K562 (cell line): Measurements from ENCODE around the gene SGSH. TPM values are rescaled to one million over a fixed set of nuclear protein-coding genes. Genes with fewer than 3 reads are reported as not detected.

Experiments used
- ATF7 ChIP-seq: fragments of 450-650 bp; IDR thresholded peaks from 2 replicates; pipeline ENCODE4 v1.7.1; 2014; ENCODE audit warnings: mild to moderate bottlenecking, moderate library complexity
- BHLHE40 ChIP-seq: IDR thresholded peaks from 2 replicates; pipeline ENCODE4 v1.6.1; 2011; ENCODE audit warnings: low read length, improper control_type of control experiment
- CBFB ChIP-seq: sonication (generic); formaldehyde crosslinking; IDR thresholded peaks from 2 replicates; pipeline ENCODE4 v1.4.0; 2020; ENCODE audit warnings: mild to moderate bottlenecking, missing genetic modification reagents
- DEAF1 ChIP-seq: fragments of 450-650 bp; formaldehyde crosslinking; IDR thresholded peaks from 2 replicates; pipeline ENCODE4 v1.4.0; 2020; ENCODE audit warnings: mild to moderate bottlenecking, moderate library complexity
- FOSL1 ChIP-seq: fragments of 200-800 bp; sonication (Bioruptor generic); conservative IDR thresholded peaks from 2 replicates; pipeline ENCODE4 v1.6.1; 2016; ENCODE audit warnings: missing genetic modification characterization, missing compliant biosample characterization
- KDM1A ChIP-seq, 2 experiments: fragments of 450-650 bp; IDR thresholded peaks; 2 replicates each; pipeline ENCODE4 v1.6.1; 2016; ENCODE audit warnings: mild to moderate bottlenecking in 2 of 2
- L3MBTL2 ChIP-seq: fragments of 450-650 bp; IDR thresholded peaks from 2 replicates; pipeline ENCODE4 v1.6.1; 2016; ENCODE audit warnings: mild to moderate bottlenecking, moderate library complexity
- MNT ChIP-seq, 2 experiments: fragments of 450-650 bp; conservative IDR thresholded peaks; 2 replicates each; pipeline ENCODE4 v1.6.1; 2017; ENCODE audit warnings: mild to moderate bottlenecking in 2 of 2, moderate library complexity in 2 of 2
- MTA1 ChIP-seq: fragments of 450-650 bp; IDR thresholded peaks from 2 replicates; pipeline ENCODE4 v1.6.1; 2017; ENCODE audit warnings: borderline replicate concordance
- NBN ChIP-seq: fragments of 450-650 bp; IDR thresholded peaks from 2 replicates; pipeline ENCODE4 v1.6.1; 2016; ENCODE audit warnings: low read depth, mild to moderate bottlenecking
- SMAD1 ChIP-seq: fragments of 150-350 bp; IDR thresholded peaks from 2 replicates; pipeline ENCODE4 v1.6.1; 2014; ENCODE audit warnings: low read length, low read depth; ENCODE audit not compliant: partially characterized antibody
- TAF1 ChIP-seq: IDR thresholded peaks from 2 replicates; pipeline ENCODE4 v1.6.1; 2011; ENCODE audit warnings: mild to moderate bottlenecking, low read length, moderate library complexity; ENCODE audit not compliant: insufficient read depth, control insufficient read depth, severe bottlenecking; ENCODE audit errors: extremely low read depth
- ZBED1 ChIP-seq: IDR thresholded peaks from 2 replicates; pipeline ENCODE4 v1.6.1; 2014
- ZFX ChIP-seq: sonication (generic); formaldehyde crosslinking; IDR thresholded peaks from 2 replicates; pipeline ENCODE4 v1.8.0; 2022; ENCODE audit warnings: mild to moderate bottlenecking, missing genetic modification reagents, moderate library complexity
- ZNF165 ChIP-seq: fragments of 250-450 bp; sonication (Bioruptor Pico); IDR thresholded peaks from 2 replicates; pipeline ENCODE4 v1.4.0; 2020; ENCODE audit warnings: borderline replicate concordance
- polyA plus RNA-seq, 8 experiments: library from polyadenylated mRNA; depleted of rRNA in 4 of 8; stranded (reverse) in 5 of 8; unstranded in 3 of 8; fragments of >200 nt; fragmentation: Nextera tagmentation in 2 of 8; fragmentation: Illumina TruSeq in 1 of 8; extraction: Ambion mirVana in 2 of 8; extraction: Trizol in 1 of 8; gene quantifications; 2 replicates each; pipeline versions ENCODE4 v1.2.1 to v1.2.3, GENCODE V29; 2011 to 2014; ENCODE audit warnings: inconsistent platforms in 1 of 8, missing spikeins in 1 of 8
- total RNA-seq, 7 experiments: library from RNA; depleted of rRNA in 6 of 7; stranded (reverse); fragments of >200 nt in 6 of 7; fragmentation: Illumina TruSeq in 2 of 7; extraction: Trizol in 2 of 7; gene quantifications; 2 replicates each; pipeline versions ENCODE4 v1.2.1 to v1.2.3, GENCODE V29; 2011 to 2021; ENCODE audit warnings: low replicate concordance in 1 of 7
- TF ChIP-seq, protein P1 (sequence below), 2 experiments: IDR thresholded peaks in 1 of 2; conservative IDR thresholded peaks in 1 of 2; 2 replicates each; pipeline ENCODE4 v1.6.1; 2016; ENCODE audit warnings: low read depth in 2 of 2, mild to moderate bottlenecking in 1 of 2, missing compliant biosample characterization in 1 of 2, missing genetic modification characterization in 1 of 2, moderate library complexity in 1 of 2
- TF ChIP-seq, protein P2 (sequence below): fragments of 200-800 bp; sonication (Bioruptor generic); IDR thresholded peaks from 2 replicates; pipeline ENCODE4 v1.6.1; 2017; ENCODE audit warnings: missing genetic modification characterization, missing compliant biosample characterization
- TF ChIP-seq, protein P3 (sequence below): fragments of 250-450 bp; sonication (Bioruptor Pico); IDR thresholded peaks from 2 replicates; pipeline ENCODE4 v1.5.0; 2021

SGSH gene
- total and polyA plus RNA-seq, 9 of the 15 experiments (the other 6 are each of a cell fraction or from before 2014, with no cell fraction given) = 0.25 to 15.7 (median 4.9) TPM

DNA sequence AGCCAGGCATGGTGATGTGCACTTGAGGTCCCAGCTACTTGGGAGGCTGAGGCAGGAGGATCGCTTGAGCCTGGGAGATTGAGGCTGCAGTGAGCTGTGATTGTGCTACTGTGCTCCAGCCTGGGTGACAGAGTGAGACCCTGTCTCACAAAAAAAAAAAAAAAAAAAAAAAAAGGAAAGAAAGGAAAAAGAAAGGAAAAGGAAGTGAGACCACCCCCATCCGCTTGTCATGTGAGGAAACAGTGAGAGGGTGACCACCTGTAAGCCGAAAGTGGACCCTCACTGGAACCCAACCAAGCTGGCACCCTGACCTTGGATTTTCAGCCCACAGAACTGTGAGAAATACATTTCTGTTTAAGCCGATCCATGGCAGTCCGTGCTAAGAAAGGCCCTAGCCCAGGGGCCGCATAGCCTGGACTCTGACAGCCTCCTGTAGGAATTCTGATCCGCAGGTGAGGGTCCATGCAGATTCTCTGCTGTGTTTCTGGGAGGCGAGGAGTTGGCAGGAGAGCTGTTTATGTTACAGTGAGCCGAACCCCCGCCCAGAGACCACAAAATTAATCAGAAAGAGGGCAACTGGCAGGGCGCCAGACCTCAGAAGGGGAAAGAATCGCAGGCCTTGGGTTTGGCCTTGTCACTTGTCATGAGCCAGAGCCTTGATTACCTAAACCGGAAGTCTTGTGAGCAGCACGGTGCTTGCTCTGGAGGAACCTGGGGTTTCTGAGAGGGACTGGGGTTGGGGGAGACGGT is 945 bp downstream of the SGSH start (continued):
- TF ChIP-seq, protein P1, sequence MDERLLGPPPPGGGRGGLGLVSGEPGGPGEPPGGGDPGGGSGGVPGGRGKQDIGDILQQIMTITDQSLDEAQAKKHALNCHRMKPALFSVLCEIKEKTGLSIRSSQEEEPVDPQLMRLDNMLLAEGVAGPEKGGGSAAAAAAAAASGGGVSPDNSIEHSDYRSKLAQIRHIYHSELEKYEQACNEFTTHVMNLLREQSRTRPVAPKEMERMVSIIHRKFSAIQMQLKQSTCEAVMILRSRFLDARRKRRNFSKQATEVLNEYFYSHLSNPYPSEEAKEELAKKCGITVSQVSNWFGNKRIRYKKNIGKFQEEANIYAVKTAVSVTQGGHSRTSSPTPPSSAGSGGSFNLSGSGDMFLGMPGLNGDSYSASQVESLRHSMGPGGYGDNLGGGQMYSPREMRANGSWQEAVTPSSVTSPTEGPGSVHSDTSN (CRISPR knock-in tag; IDR thresholded peaks at IDR 0.05; ENCODE audit: low read depth) = no peak
- TF ChIP-seq, protein P1 (tag; conservative IDR thresholded peaks at IDR 0.05; ENCODE audit: low read depth) = no peak; the same call in 1 of the 2 replicates
- peak; percentile 50 for TF ChIP-seq SMAD1
- peak; percentile 80 for TF ChIP-seq ZFX (CRISPR knock-in tag)
- TF ChIP-seq MNT (conservative IDR thresholded peaks at IDR 0.05) = peak in 1 of 2 experiments; percentile 57; a peak in 2 of 4 replicates
- TF ChIP-seq TAF1 = peak; percentile 42
- no peak for TF ChIP-seq MTA1
- peak; percentile 41; the same call in 1 of the 2 replicates for TF ChIP-seq L3MBTL2
- TF ChIP-seq DEAF1 (CRISPR knock-in tag) = no peak
- peak; percentile 93 for TF ChIP-seq KDM1A (IDR thresholded peaks at IDR 0.05)
- TF ChIP-seq ZNF165 (CRISPR knock-in tag) = no peak
- TF ChIP-seq, protein P2, sequence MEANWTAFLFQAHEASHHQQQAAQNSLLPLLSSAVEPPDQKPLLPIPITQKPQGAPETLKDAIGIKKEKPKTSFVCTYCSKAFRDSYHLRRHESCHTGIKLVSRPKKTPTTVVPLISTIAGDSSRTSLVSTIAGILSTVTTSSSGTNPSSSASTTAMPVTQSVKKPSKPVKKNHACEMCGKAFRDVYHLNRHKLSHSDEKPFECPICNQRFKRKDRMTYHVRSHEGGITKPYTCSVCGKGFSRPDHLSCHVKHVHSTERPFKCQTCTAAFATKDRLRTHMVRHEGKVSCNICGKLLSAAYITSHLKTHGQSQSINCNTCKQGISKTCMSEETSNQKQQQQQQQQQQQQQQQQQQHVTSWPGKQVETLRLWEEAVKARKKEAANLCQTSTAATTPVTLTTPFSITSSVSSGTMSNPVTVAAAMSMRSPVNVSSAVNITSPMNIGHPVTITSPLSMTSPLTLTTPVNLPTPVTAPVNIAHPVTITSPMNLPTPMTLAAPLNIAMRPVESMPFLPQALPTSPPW = peak; percentile 58
- TF ChIP-seq FOSL1 (tag) = peak; percentile 55; the same call in 1 of the 2 replicates
- peak; percentile 57; the same call in 1 of the 2 replicates for TF ChIP-seq ATF7
- 0 out of 2 replicates have a peak, but pooled peaks have one; percentile 28 for TF ChIP-seq ZBED1
- TF ChIP-seq, protein P3, sequence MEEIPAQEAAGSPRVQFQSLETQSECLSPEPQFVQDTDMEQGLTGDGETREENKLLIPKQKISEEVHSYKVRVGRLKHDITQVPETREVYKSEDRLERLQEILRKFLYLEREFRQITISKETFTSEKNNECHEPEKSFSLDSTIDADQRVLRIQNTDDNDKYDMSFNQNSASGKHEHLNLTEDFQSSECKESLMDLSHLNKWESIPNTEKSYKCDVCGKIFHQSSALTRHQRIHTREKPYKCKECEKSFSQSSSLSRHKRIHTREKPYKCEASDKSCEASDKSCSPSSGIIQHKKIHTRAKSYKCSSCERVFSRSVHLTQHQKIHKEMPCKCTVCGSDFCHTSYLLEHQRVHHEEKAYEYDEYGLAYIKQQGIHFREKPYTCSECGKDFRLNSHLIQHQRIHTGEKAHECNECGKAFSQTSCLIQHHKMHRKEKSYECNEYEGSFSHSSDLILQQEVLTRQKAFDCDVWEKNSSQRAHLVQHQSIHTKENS = no peak
- peak; percentile 67; the same call in 1 of the 2 replicates for TF ChIP-seq NBN
- TF ChIP-seq CBFB = peak; percentile 63
- peak; percentile 94 for TF ChIP-seq BHLHE40
